ENCODE data around the gene SMYD5. TPM values are rescaled to one million over a fixed set of nuclear protein-coding genes. Genes with fewer than 3 reads are reported as not detected.

The SMYD5 gene
- total and polyA plus RNA-seq, 7 donors: 14.7 to 42.0 (median 19.7) TPM

DNA sequence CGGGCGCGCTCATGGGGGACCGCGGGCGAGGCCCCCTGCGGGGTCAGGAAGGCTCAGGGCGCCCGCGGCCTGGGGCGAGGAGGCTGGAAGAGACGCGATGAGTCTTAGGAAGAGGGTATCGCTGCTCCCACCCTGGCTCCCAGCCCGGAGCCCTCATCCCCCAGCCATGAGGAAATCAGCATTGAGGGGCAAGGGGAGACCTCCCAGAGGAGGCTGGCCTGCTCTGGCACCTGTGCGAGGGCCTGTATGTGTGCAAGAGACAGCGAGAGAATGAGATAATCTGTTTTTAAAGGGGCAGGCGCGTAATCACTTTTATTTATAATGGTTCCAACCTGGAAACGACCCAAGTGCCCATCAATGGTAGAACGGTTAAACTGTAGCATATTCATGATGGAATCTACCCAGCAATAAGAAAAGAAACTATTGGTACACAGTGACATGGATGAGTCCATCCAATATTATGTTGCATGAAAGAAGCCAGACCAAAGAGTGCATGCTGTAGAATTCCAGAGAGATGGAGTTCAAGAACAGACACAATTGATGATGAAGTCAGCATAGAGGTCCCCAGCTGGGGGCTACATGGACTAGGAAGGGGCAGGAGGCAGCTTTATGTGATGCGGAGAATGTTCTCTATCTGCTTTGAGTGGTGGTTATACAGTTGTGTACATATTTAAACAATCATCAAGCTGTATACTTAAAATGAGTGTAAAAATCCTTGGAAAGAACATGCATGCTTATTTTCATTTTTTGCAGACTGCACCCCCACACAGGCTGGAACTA, 55.8 kb downstream of the SMYD5 start:
- Histone ChIP-seq H3K9me3 (no peaks in the 10 kb centered on the region), H3K27me3 (ENCODE audit: insufficient read depth in 3 of 3, low read length in 2 of 3) (peaks cover 0 to 53% (median 24%) of the 10 kb centered on the region in 3 donors), H3K27ac (no peak overlapping the region), H3K4me1 (no peaks in the 10 kb centered on the region), H3K36me3 (ENCODE audit: insufficient read depth in 1 of 2, low read depth in 1 of 2) (no peaks in the 10 kb centered on the region), H3K4me3 (peak overlapping the region; percentile 46)
- DNase-seq (no peak), ATAC-seq (no peak)
- 16 to 25% (median 19%) methylated on average over 14 to 22 of the region's 22 CpGs for WGBS, 3 donors
- TF ChIP-seq, protein P1, sequence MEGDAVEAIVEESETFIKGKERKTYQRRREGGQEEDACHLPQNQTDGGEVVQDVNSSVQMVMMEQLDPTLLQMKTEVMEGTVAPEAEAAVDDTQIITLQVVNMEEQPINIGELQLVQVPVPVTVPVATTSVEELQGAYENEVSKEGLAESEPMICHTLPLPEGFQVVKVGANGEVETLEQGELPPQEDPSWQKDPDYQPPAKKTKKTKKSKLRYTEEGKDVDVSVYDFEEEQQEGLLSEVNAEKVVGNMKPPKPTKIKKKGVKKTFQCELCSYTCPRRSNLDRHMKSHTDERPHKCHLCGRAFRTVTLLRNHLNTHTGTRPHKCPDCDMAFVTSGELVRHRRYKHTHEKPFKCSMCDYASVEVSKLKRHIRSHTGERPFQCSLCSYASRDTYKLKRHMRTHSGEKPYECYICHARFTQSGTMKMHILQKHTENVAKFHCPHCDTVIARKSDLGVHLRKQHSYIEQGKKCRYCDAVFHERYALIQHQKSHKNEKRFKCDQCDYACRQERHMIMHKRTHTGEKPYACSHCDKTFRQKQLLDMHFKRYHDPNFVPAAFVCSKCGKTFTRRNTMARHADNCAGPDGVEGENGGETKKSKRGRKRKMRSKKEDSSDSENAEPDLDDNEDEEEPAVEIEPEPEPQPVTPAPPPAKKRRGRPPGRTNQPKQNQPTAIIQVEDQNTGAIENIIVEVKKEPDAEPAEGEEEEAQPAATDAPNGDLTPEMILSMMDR (IDR thresholded peaks at IDR 0.05): no peak
- intact Hi-C loops (cut with DNase I): no loop called here

DNA sequence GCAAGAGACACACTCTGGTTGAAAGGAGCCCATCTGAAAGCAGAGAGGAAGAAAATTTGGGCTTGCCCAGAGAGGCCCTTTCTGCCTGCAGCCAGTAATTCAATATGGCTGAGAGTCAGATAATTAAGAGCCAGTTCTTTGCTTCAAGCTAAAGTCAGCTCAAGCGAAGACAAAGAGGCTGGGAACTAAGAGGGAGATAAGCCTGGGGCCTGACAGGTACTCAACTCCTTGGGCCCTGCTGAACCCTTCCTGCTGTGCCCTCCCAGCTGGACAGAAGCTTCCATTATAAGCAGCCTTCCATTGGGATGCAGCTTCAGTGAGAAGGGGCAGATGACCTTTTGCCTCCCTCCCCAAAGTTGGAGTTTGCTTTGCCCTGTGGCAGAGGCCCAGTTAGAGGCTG, 58.2 kb downstream of the SMYD5 start:
- no peak for ATAC-seq
- H3K36me3 ChIP-seq (ENCODE audit: insufficient read depth in 1 of 2, low read depth in 1 of 2): no peaks in the 10 kb centered on the region
- no peak overlapping the region for H3K27ac ChIP-seq
- H3K4me3 ChIP-seq: no peak overlapping the region
- intact Hi-C loops (cut with DNase I): no loop called here
- no peaks in the 10 kb centered on the region for H3K4me1 ChIP-seq
- no peak for DNase-seq
- TF ChIP-seq, protein P1 (IDR thresholded peaks at IDR 0.05): no peak
- WGBS, 3 donors: 60 to 85% (median 72%) methylated on average over 1 of the region's 1 CpG
- H3K27me3 ChIP-seq (ENCODE audit: insufficient read depth in 3 of 3, low read length in 2 of 3): peaks cover 0 to 39% (median 17%) of the 10 kb centered on the region in 3 donors
- H3K9me3 ChIP-seq: no peaks in the 10 kb centered on the region

Other genes with a start within 250 kb of the SMYD5 start
- gene SFXN5, start 142.5 kb upstream of the SMYD5 start, total RNA-seq: 10 to 100 TPM in 3 of 4 donors, 1 to 10 TPM in 1; 5.8 to 17.1 (median 12.8) TPM
- gene SFXN5, start 142.5 kb upstream of the SMYD5 start, polyA plus RNA-seq: 10 to 100 TPM in 1 of 3 donors, 1 to 10 TPM in 2; 5.1 to 12.7 (median 8.7) TPM
- gene RAB11FIP5, start 101.3 kb upstream of the SMYD5 start, total RNA-seq: 10 to 100 TPM; 20.9 to 24.2 (median 23.1) TPM
- 10 to 100 TPM; 13.0 to 24.0 (median 23.9) TPM for gene RAB11FIP5, start 101.3 kb upstream of the SMYD5 start, polyA plus RNA-seq
- gene NOTO, start 11.7 kb upstream of the SMYD5 start, total RNA-seq: not detected
- gene NOTO, start 11.7 kb upstream of the SMYD5 start, polyA plus RNA-seq: not detected
- gene PRADC1, start 19.0 kb downstream of the SMYD5 start, total RNA-seq: 10 to 100 TPM; 53.6 to 98.3 (median 63.7) TPM
- 100 to 1,000 TPM in 1 of 3 donors, 10 to 100 TPM in 2; 87.6 to 118 (median 99.9) TPM for gene PRADC1, start 19.0 kb downstream of the SMYD5 start, polyA plus RNA-seq
- gene CCT7, start 20.1 kb downstream of the SMYD5 start, total RNA-seq: 100 to 1,000 TPM; 249 to 280 (median 268) TPM
- gene CCT7, start 20.1 kb downstream of the SMYD5 start, polyA plus RNA-seq: 100 to 1,000 TPM; 255 to 316 (median 288) TPM
- under 1 TPM; 0.15 to 0.46 (median 0.23) TPM for gene FBXO41, start 70.2 kb downstream of the SMYD5 start, total RNA-seq
- under 1 TPM; 0.03 to 0.09 (median 0.07) TPM for gene FBXO41, start 70.2 kb downstream of the SMYD5 start, polyA plus RNA-seq
- not detected for gene EGR4, start 79.3 kb downstream of the SMYD5 start, total RNA-seq
- gene EGR4, start 79.3 kb downstream of the SMYD5 start, polyA plus RNA-seq: not detected
- 1 to 10 TPM; 5.9 to 8.2 (median 6.8) TPM for gene ALMS1, start 171.6 kb downstream of the SMYD5 start, total RNA-seq
- 1 to 10 TPM; 3.7 to 6.2 (median 5.4) TPM for gene ALMS1, start 171.6 kb downstream of the SMYD5 start, polyA plus RNA-seq

Data from psoas muscle (tissue), 8 donors.